PC-3 (cell line): ENCODE data around the gene ALX4. TPM values are rescaled to one million over a fixed set of nuclear protein-coding genes. Genes with fewer than 3 reads are reported as not detected.

Source experiments
- ATAC-seq: fragments of 200-7000 bp; cut with Tn5 transposase; 2 replicates; pipeline ENCODE4 v1.9.1; 2020; ENCODE audit warnings: mild to moderate bottlenecking, moderate library complexity
- BruUV-seq: library from RNA; stranded (reverse); fragments of 400-500 nt; replicated peaks from 2 replicates; lab custom pipeline; 2021; lab: Mats Ljungman, UMichigan
- CTCF ChIA-PET: fragments of 300-600 bp; sonication (Branson Sonifier 250); formaldehyde crosslinking; loops from one replicate; lab custom pipeline; 2022; ENCODE audit warnings: antibody characterized with exemption; lab: Charles Lee
- POLR2A ChIA-PET: fragments of 300-600 bp; sonication (Branson Sonifier 250); formaldehyde crosslinking; loops from one replicate; lab custom pipeline; 2022; ENCODE audit warnings: antibody characterized with exemption; ENCODE audit not compliant: unreplicated experiment; lab: Charles Lee
- DNase-seq: peaks from one replicate; pipeline ENCODE4 v3.0.0-alpha.2; 2015
- H2AFZ ChIP-seq: fragments of 300-600 bp; sonication (generic); 2 replicates; pipeline ENCODE4 v1.6.0; 2016; ENCODE audit warnings: antibody characterized with exemption, low read length
- H3F3A ChIP-seq: fragments of 300-600 bp; sonication (generic); one replicate; pipeline ENCODE4 v1.6.0; 2017; ENCODE audit warnings: antibody characterized with exemption, low read length, control low read depth, mild to moderate bottlenecking; ENCODE audit not compliant: unreplicated experiment
- H3K27ac ChIP-seq: fragments of 300-600 bp; sonication (generic); 2 replicates; pipeline ENCODE4 v1.5.1; 2016; ENCODE audit warnings: mild to moderate bottlenecking, low read length
- H3K27me3 ChIP-seq: fragments of 300-600 bp; sonication (generic); 2 replicates; pipeline ENCODE4 v1.6.1; 2016; ENCODE audit warnings: low read length, mixed read lengths
- H3K36me3 ChIP-seq: fragments of 300-600 bp; sonication (generic); 2 replicates; pipeline ENCODE4 v1.6.1; 2016; ENCODE audit warnings: low read depth, mixed run types, low read length, mixed read lengths
- H3K4me1 ChIP-seq: fragments of 300-600 bp; sonication (generic); 2 replicates; pipeline ENCODE4 v1.5.1; 2016; ENCODE audit warnings: low read length; ENCODE audit not compliant: insufficient read depth
- H3K4me2 ChIP-seq: fragments of 300-600 bp; sonication (generic); 2 replicates; pipeline ENCODE4 v1.6.0; 2016; ENCODE audit warnings: low read length
- H3K4me3 ChIP-seq: fragments of 300-600 bp; sonication (generic); 2 replicates; pipeline ENCODE4 v1.5.1; 2016; ENCODE audit warnings: mild to moderate bottlenecking, low read length, mixed read lengths
- H3K79me2 ChIP-seq: fragments of 300-600 bp; sonication (generic); 2 replicates; pipeline ENCODE4 v1.6.1; 2017; ENCODE audit warnings: low read length, mixed read lengths
- H3K9ac ChIP-seq: fragments of 300-600 bp; sonication (generic); 2 replicates; pipeline ENCODE4 v1.6.0; 2016; ENCODE audit warnings: mild to moderate bottlenecking, low read length
- H3K9me2 ChIP-seq: fragments of 300-600 bp; sonication (generic); replicated peaks from 2 replicates; pipeline ENCODE4 v1.6.1; 2016; ENCODE audit warnings: mixed run types, low read length, mixed read lengths
- H3K9me3 ChIP-seq: fragments of 300-600 bp; sonication (generic); 2 replicates; pipeline ENCODE4 v1.6.1; 2016; ENCODE audit warnings: low read length, mixed read lengths
- H4K20me1 ChIP-seq: fragments of 300-600 bp; sonication (generic); 2 replicates; pipeline ENCODE4 v1.6.1; 2016; ENCODE audit warnings: low read length, mixed read lengths
- EZH2 ChIP-seq: fragments of 300-600 bp; sonication (generic); IDR thresholded peaks from one replicate; pipeline ENCODE4 v1.6.1; 2017; ENCODE audit warnings: antibody characterized with exemption, mild to moderate bottlenecking, low read length; ENCODE audit not compliant: unreplicated experiment
- EZH2phosphoT487 ChIP-seq: fragments of 300-600 bp; sonication (generic); IDR thresholded peaks from 2 replicates; pipeline ENCODE4 v1.6.1; 2018; ENCODE audit warnings: mild to moderate bottlenecking, antibody characterized with exemption, low read length, borderline replicate concordance
- intact Hi-C: fragments of 100-400 bp; cut with micrococcal nuclease; formaldehyde crosslinking; loops from 2 replicates; pipeline ENCODE4 v1.9.0; 2023
- total RNA-seq: library from RNA; depleted of rRNA; stranded (reverse); fragments of >200 nt; gene quantifications from 2 replicates; pipeline ENCODE4 v1.2.3, GENCODE V29; 2014
- TF ChIP-seq, protein P1 (sequence below): fragments of 300-600 bp; sonication (generic); conservative IDR thresholded peaks from 2 replicates; pipeline ENCODE4 v1.5.1; 2017; ENCODE audit warnings: antibody characterized with exemption, low read depth, mild to moderate bottlenecking, low read length

Gene ALX4
- total RNA-seq, 1 experiment from 2014 or later, result not detected

DNA sequence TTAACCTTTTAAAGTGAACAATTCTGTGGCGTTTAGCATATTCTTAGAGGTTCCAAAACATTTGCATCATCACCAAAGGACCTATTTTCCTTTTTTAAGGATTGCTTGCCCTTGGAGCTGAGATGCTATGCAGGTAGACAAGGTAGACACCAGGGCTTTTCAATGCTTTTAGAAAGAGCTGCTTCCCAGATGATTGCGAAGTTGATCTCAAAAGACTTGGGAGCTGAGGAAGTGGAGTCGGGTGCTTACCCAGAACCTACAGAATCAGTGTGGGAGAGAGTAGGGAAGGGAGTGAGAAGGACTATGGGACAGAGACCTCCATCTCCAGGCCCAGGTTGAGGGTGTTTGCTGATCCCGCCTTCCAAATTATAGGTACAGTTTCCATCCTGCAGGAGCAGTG, 11.1 kb upstream of the ALX4 start:
- no peaks in the 10 kb centered on the region for H4K20me1 ChIP-seq
- DNase-seq (no peak), ATAC-seq (no peak)
- H3K4me3 ChIP-seq, result no peak overlapping the region
- H3K36me3 ChIP-seq, result no peaks in the 10 kb centered on the region
- H3F3A ChIP-seq, result no peaks in the 10 kb centered on the region
- BruUV-seq, result no TSS peak
- H3K27me3 ChIP-seq, result peaks cover 99% of the 10 kb centered on the region
- H3K9ac ChIP-seq, result no peak overlapping the region
- ChIA-PET POLR2A (no interaction called here), CTCF (no interaction called here)
- no peak overlapping the region for H3K27ac ChIP-seq
- H2AFZ ChIP-seq, result no peak overlapping the region
- H3K79me2 ChIP-seq, result no peaks in the 10 kb centered on the region
- TF ChIP-seq EZH2phosphoT487 (no peak), EZH2 (no peak)
- TF ChIP-seq, protein P1, sequence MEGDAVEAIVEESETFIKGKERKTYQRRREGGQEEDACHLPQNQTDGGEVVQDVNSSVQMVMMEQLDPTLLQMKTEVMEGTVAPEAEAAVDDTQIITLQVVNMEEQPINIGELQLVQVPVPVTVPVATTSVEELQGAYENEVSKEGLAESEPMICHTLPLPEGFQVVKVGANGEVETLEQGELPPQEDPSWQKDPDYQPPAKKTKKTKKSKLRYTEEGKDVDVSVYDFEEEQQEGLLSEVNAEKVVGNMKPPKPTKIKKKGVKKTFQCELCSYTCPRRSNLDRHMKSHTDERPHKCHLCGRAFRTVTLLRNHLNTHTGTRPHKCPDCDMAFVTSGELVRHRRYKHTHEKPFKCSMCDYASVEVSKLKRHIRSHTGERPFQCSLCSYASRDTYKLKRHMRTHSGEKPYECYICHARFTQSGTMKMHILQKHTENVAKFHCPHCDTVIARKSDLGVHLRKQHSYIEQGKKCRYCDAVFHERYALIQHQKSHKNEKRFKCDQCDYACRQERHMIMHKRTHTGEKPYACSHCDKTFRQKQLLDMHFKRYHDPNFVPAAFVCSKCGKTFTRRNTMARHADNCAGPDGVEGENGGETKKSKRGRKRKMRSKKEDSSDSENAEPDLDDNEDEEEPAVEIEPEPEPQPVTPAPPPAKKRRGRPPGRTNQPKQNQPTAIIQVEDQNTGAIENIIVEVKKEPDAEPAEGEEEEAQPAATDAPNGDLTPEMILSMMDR, result no peak
- peaks cover 8% of the 10 kb centered on the region for H3K4me1 ChIP-seq
- intact Hi-C loops, result no loop called here
- no peaks in the 10 kb centered on the region for H3K9me2 ChIP-seq
- H3K4me2 ChIP-seq, result no peak overlapping the region
- H3K9me3 ChIP-seq, result no peaks in the 10 kb centered on the region

DNA sequence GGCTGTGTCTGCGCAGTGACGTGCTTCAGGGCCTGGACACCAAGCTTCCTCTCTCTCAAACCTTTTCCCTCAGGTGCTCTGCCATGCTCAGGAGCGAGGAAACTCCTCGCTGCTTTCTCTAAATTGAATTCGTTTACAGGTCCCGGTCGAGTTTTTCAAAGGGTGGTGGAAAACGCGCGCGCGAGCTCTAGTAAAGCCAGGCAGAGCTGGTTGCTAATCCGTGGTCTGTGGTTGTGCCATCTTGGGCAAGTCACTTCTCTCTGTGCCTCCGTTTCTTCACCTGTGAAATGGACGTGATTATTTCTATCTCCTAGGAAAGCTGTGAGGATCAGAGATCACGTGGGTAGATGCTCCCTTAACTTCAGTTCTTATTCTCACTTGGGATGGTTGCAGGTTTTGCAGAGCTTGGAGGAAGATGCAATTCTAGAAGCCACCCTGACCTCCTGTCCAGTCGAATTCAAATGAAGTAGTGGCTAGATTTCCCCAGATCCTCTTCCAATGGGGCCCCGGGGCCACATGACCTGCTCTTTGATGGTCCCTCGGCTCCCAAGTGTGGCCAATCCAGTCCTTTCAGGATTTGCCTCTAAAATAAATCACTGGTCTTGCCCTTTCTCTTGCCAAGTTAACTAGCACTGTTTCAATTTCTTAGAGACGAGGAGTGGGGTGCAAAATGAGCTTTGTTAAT, 10.5 kb upstream of the ALX4 start:
- no peaks in the 10 kb centered on the region for H4K20me1 ChIP-seq
- H3F3A ChIP-seq, result no peaks in the 10 kb centered on the region
- ChIA-PET POLR2A (no interaction called here), CTCF (no interaction called here)
- H3K9me3 ChIP-seq, result no peaks in the 10 kb centered on the region
- H3K4me1 ChIP-seq, result peaks cover 8% of the 10 kb centered on the region
- TF ChIP-seq EZH2phosphoT487 (no peak), EZH2 (no peak)
- TF ChIP-seq, protein P1, result no peak
- H3K9ac ChIP-seq, result no peak overlapping the region
- no peak overlapping the region for H3K4me3 ChIP-seq
- no peak overlapping the region for H2AFZ ChIP-seq
- no TSS peak for BruUV-seq
- ATAC-seq (no peak), DNase-seq (no peak)
- H3K9me2 ChIP-seq, result no peaks in the 10 kb centered on the region
- no peak overlapping the region for H3K27ac ChIP-seq
- H3K36me3 ChIP-seq, result no peaks in the 10 kb centered on the region
- H3K79me2 ChIP-seq, result no peaks in the 10 kb centered on the region
- peaks cover 99% of the 10 kb centered on the region for H3K27me3 ChIP-seq
- H3K4me2 ChIP-seq, result no peak overlapping the region
- intact Hi-C loops, result no loop called here

DNA sequence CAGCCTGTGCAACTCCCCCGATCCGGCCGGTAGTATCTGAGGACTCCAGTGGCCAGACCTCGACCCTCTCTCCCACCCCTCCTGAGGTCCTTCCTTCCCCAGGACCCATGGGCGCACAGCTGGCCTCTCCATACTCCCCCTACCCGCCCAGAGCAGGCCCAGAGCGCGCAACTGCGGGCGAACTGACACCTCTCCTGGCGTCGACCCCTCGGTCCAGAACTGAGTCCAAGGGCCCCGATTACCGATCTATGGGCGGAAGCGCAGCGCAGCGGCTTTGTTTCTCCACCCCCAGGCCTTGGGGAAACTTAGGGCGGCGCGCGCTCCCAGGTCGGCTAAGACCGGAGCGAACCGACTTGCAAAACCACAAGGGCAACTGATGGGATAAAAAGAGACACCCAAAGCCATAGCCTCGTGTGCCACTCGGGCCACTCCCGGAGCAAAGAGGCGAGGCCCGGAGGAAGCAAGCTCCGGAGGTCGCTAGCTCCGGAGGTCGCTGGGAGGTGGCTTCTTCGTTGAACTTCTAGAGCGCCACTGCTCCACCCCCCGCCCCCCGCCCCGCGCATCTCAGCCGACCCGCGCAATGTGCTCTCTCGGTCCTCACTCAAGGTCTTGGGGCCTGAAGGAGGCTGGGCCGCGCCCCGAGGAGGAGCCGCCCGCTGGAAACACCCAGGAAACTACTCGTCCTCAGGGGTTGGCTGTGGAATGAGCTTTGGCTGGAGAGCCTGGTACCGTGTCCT, 9.8 kb upstream of the ALX4 start:
- POLR2A ChIA-PET, result no interaction called here
- Histone ChIP-seq H3K9ac (no peak overlapping the region), H3F3A (no peaks in the 10 kb centered on the region), H3K79me2 (no peaks in the 10 kb centered on the region), H2AFZ (no peak overlapping the region), H3K4me3 (no peak overlapping the region), H3K4me1 (peaks cover 8% of the 10 kb centered on the region), H4K20me1 (no peaks in the 10 kb centered on the region), H3K27ac (no peak overlapping the region), H3K9me2 (no peaks in the 10 kb centered on the region), H3K4me2 (no peak overlapping the region), H3K27me3 (peaks cover 98% of the 10 kb centered on the region), H3K36me3 (no peaks in the 10 kb centered on the region), H3K9me3 (no peaks in the 10 kb centered on the region)
- intact Hi-C loops, result no loop called here
- ATAC-seq, result no peak
- CTCF ChIA-PET, result no interaction called here
- TF ChIP-seq EZH2phosphoT487 (no peak), EZH2 (no peak)
- TF ChIP-seq, protein P1, result no peak
- no TSS peak for BruUV-seq
- DNase-seq, result no peak
